GM19351 (cell line): ENCODE measurements around the gene MYLK.
"Not testable (repeated sequence)": the region's sequence is repeated elsewhere in the genome, so short reads cannot be mapped to it uniquely, and the experiment has no call there.

Source experiments
- ATAC-seq: cut with Tn5 transposase; IDR thresholded peaks from one replicate; pipeline ENCODE4 v1.9.1; 2021; ENCODE audit warnings: mild to moderate bottlenecking, moderate library complexity; ENCODE audit not compliant: unreplicated experiment

MYLK gene

DNA sequence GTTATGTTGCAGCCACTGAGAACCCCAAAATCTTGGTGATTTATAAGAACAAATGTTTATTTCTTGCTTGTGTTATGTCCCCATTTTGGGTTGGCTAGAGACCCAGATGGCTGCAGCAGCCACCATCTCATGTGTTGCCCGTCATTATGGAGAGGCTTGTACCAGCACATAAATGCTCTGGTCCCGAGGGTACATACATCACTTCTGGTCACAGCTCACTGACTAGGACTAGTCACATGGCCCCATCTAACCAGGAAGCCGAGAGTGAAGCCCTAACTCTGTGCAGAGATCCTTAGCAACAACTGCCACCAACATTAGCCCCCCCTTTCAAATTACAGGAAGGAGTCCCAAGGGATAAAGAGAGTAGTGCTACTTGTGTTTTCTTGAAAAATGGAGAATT is 273.8 kb downstream of the MYLK start:
- peak; percentile 89 for ATAC-seq

DNA sequence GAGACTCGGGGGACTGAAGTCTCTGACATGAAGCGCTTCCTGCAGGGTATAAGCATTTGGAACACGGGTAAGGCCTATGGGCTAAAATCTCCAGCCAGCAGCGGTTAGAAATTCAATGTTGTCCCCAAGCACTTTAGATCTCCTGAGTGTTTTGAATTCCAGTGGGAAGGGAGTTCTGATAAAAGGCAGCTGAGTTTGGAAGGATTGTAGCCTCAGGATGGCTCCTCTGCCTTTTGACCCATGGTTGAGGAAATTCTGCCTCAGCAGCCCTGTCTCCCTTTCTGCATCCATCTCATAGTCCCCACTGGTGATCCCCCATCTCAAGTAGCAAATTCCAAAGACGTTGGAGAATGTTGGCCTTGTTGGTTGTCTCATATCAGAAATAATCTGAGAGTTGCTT is 275.1 kb downstream of the MYLK start:
- no peak for ATAC-seq

DNA sequence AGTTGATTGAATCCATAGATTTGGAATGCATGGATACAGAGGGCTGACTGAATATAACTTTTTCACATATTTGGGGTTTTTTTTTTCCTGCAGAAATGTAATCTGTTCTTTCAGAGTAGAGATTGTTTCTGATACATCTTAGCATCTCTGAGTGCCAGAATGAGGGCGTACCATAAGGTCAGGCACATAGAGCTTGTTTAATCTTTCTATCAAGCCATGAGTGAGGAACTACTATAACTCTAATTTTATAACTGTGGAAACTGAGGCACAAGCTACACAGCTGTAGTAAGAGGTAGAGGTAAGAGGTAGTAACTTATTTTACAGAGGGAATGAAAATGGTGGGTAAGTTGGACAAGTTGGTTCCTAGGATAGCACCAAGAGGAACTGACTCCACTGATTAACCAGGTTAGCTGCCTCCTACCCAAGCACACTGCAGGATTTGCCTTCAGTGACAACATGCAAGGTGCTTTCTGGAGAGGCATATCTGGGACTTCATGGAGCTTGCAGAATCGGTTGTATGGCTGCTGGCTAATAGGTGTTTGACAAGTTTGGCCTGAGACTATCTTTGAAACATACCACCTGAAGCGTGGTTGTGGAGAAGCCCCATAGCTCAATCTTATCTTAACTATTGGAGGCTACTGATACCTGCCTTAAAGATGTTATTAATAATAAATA is 275.7 kb downstream of the MYLK start:
- ATAC-seq: no peak

DNA sequence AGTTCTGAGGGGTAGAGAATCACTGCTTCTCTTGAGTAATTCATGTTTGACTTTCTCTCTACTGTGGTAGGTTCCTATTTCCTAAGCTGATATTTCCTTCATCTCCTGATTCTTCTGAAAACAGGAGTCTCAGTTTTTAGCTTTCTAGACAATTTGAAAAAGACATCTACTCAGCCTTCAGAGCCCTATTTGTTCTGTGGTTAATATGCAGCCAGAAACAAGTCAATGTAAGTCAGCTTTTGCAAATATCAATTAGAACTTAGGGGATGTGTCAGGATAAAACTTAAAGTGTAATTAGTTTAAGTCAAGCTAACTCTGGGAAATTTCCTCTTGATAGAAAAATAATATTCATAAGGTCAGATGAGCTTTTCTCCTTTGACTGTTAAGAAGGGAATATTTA is 277.6 kb downstream of the MYLK start:
- no peak for ATAC-seq

GRCh38 chr3:123605789-123606234 is 278.3 kb downstream of the MYLK start:
- ATAC-seq: peak; percentile 56

DNA sequence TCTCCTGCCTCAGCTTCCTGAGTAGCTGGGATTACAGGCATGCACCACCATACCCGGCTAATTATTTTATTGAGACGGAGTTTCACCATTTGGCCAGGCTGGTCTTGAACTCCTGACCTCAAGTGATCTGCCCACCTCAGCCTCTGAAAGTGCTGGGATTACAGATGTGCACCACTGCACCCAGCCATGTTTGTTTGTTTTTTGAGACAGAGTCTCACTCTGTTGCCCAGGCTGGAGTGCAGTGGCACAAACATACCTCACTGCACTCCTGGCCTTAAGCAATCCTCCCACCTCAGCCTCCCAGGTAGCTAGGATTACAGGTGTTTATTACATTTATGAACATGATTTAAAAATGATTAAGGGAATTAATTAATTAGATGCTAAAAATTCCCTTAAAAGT is 281.0 kb downstream of the MYLK start:
- ATAC-seq: not testable (repeated sequence)

DNA sequence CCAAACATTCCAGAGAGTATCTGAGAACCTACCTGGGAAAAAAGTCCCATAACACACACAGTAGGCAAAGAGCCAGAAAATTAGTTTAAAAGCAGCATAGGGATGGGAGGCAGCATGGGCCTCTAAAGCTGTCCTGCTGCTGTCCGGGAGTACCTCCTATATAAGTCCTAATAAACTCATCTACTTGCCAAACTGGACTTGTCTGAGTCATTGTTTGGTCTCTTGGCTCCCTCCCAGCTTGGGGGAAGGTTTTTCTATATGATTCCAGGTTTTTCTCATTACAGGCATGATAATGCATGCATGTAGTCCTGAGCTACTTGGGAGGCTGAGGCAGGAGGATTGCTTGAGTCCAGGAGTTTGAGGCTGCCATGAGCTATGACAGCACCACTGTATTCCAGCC is 281.8 kb downstream of the MYLK start:
- no peak for ATAC-seq

DNA sequence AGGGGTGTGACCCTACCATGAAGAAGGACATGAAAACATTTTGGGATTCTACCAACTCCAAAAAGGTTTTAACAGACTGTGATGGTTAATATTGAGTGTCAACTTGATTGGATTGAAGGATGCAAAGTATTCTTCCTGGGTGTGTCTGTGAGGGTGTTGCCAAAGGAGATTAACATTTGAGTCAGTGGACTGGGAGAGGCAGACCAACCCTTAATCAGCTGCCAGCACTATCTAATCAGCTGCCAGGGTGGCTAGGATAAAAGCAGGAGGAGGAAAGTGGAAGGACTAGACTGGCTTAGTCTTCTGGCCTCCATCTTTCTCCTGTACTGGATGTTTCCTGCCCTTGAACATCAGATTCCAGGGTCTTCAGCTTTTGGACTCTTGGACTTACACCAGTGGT is 283.3 kb downstream of the MYLK start:
- ATAC-seq: not testable (repeated sequence)

- ATAC-seq: no peak
Measured at GRCh38 chr3:123597561-123597960, 286.6 kb downstream of the MYLK start.

- no peak for ATAC-seq
Measured at GRCh38 chr3:123595396-123596180, 288.5 kb downstream of the MYLK start.

DNA sequence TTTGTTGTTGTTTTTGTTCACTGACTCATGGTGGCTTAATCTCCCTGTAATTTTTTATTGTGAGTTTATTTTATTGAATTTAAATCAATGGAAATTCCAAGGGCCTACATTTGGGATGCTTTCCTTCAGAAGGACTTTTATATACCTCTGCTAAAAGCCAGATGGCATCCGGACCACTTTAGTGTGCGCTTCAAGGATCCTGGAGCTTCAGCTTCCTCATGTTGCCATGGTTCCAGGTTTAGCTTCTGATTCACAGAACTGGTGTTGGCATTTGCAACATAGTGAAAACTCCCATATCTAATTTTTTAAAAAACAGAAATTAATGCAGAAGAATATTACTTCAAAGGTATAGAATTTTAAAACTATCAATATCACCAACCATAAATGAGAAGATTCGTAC is 290.8 kb downstream of the MYLK start:
- ATAC-seq: no peak

GRCh38 chr3:123590685-123591450 is 293.3 kb downstream of the MYLK start:
- no peak for ATAC-seq

- ATAC-seq: no peak
Measured at GRCh38 chr3:123587401-123587800, 296.7 kb downstream of the MYLK start.

DNA sequence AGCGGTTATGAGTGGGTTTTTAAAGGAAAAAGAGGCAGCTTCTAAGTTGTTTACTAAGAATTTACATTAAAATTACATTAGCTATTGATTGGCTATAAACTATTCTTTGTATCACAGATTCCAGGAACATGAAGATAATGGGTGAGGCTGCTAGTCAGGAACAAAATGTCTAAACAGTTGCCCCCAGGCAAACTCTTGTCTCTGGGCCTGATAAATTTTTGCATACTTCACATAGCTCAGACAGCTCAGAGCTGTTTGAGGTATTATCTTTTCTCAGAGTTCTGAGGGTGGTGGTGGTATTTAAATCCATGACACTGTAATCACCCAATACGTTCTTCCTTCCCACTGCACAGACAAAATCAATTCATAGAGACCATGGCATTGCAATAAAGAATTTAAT is 297.2 kb downstream of the MYLK start:
- ATAC-seq: no peak

DNA sequence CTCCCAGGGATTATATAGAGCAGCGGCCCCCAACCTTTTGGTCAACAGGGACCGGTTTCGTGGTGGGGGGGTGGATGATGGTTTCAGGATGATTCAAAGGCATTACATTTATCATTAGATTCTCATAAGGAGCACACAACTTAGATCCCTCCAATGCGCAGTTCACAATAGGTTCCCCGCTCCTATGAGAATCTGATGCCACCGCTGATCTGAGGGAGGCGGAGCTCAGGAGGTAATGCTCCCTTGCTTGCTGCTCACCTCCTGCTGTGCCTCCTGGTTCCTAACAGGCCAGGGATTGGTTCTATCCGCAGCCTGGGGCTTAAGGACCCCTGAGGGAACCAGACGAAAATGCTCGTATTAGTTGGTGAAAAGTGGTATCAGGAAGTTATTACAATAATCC is 298.0 kb downstream of the MYLK start:
- no peak for ATAC-seq

DNA sequence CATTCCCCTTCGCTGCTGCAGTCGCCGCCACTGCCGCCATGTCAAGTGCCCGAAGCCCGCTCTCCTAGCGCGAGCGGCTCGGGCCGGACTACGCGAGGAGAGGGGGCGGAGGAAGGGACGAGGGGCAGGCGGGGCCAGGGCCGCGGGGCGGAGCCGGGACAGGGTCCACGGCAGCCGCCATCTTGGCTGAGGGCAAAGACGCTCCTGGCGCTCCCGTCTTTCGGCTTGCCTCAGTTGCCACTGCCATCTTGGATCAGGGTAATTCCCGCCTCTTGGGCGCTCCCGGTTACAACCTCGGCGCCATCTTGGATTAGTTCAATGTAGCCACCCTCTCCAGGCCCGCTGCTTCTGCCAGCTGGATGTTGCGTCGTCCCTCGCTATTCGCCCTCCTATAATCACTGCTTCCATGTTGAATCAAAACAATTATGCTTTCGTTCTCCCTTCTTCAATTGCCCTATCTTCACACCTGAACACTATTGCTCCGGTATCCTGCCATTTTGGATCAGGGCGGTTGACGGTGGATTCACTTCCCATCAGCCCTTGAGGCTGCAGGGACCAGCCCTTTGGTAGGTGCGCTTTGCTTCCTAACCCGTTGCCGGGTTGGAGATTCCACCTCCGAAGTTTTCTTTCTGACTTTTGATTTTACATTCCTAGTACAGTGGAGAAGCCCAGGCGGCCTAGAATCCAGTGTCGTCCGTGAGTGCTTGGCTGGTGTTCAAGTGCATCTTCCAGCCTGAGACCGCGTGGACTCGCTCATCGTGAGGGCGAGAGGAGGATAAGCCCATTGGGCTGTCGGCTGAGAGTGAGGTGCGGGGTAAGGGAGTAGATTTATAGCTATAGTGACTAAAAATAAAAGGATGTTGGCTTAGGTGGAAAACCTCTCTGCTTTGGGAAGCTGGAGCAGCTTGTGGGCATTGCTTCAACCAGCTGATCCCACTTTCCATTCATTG is 298.9 kb downstream of the MYLK start, which contains the start of gene HACD2:
Gene HACD2, minus strand, starts transcription at position 66 of the 950 bp plus-strand sequence. Its CDS starts 26 bp downstream, at position 40.
- peak; percentile 88 for ATAC-seq

GRCh38 chr3:123584284-123584987 is 299.7 kb downstream of the MYLK start:
- peak; percentile 24 for ATAC-seq

DNA sequence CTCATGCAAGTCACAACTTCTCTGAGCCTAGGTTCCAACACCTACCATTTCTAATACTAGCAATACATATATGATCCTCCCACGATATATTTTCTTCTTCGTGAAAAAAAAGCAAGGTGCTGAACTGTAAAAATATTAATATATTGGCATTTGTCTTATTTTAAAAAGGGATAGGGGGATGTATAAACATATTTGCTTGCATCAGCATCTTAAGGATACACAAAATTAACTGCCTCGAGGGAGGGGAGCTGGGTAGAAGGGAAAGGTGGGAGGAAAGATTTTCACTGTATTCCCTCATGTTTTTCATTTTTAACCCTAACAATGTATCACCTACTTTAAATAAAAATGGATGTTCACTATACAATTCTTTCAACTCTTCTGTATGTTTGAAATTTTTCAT is 300.6 kb downstream of the MYLK start:
- no peak for ATAC-seq

- ATAC-seq: no peak
Measured at GRCh38 chr3:123582315-123582714, 301.8 kb downstream of the MYLK start.

GRCh38 chr3:123576122-123576521 is 308.0 kb downstream of the MYLK start:
- no peak for ATAC-seq
